Stimulated activated CD4-positive, alpha-beta T cell treated with anti-CD3 and anti-CD28 coated beads, TNF-alpha, amount 100 ng/mL, for 4 hours (primary cell): Measurements from ENCODE around the gene AOX1.
"Not testable (repeated sequence)": the region's sequence is repeated elsewhere in the genome, so short reads cannot be mapped to it uniquely, and the experiment has no call there.

Source experiments
- DNase-seq, 3 experiments: peaks; one replicate each; pipeline ENCODE4 v3.0.0-alpha.2; 2020; ENCODE audit warnings: low read depth in 3 of 3

The AOX1 gene

DNA sequence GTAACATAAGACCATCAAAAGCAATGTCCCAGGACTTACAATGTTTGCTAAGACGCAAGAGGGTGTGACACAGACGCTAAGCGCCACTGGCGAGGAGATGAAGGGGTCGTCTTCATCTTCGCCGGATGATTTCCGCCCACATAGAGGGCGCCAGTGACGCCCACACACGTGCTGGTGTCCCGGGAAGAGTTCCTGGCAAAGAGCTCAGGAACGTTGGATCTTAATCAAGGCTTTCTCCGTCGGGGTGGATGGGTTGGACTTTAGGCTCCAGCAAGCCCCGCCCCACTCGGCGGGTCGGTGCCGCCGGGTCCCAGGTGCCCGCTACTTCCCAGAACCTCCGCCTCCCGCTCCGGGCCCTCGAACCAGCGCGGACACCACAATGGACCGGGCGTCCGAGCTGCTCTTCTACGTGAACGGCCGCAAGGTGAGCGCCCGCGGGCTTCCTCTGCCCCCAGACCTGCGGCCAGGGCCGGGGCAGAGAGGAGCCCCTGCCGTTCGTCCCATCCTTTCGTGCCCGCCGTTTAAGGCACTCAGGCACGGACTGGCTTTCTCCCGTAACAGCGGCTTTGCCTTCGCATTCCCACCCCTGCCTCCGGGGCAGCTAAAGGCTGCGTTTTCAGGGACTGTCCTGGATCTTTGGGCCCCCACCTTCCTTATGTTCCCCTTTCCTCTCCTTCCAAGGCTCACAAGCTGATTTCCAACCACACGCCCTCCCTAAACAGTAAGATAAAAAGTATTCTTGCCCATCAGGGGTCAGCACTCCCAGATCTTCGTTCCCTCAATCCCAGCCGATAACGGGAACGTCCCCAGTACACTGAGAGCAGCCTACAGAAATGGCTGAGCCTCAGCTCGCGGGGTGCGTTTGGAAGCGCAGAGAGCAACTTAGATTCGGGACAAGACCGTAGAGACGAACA lies at the start of gene AOX1:
TSS of gene AOX1 (plus strand) at position 285 of the 914 bp plus-strand sequence. CDS start at position 380, 95 bp downstream.
- DNase-seq, result no peak

DNA sequence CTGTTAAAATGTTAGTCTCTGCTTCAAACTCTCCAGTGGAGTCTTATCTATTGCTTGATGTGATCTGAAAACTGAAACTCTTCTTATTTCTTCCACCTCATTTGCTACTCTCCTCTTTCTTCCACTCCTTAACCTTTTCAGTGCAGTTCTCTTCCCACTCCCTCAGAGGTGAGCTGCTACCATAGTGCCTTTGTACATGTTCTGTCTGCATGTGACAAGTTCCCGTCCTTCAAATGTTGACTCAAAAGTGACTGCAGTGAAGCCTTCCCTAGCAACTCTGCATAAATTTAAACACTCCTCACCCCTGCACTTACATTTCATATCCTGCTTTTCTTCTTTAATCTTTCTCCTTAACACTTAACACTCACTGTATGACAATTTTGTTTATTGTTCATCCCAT lies 47.7 kb upstream of the AOX1 start:
- no peak for DNase-seq

DNA sequence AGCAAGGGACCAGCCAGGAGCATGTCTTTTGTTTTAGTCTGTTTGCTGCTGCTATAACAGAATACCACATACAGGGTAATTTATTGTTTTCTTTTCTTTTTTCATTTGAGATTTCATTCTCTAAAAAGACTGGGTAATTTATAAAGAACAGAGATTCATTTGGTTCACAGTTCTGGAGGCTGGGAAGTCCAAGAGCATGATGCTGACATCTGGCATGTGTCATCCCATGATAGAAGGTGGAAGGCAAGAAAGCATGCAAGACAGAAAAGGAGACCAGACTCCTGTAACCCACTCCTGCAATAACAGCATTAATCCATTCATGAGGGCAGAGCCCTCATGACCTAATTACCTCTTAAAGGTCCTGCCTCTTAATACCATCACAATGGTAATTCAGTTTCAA lies 45.0 kb upstream of the AOX1 start:
- no peak for DNase-seq

DNA sequence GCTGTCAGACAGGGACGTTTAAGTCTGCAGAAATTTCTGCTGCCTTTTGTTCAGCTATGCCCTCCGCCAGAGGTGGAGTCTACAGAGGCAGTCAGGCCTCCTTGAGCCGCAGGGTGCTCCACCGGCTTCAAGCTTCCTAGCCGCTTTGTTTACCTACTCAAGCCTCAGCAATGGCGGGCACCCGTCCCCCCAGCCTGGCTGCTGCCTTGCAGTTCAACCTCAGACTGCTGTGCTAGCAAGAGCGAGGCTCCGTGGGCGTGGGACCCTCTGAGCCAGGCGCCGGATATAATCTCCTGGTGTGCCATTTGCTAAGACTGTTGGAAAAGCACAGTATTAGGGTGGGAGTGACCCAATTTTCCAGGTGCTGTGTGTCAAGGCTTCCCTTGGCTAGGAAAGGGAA lies 19.2 kb upstream of the AOX1 start:
- not testable (repeated sequence) for DNase-seq

DNA sequence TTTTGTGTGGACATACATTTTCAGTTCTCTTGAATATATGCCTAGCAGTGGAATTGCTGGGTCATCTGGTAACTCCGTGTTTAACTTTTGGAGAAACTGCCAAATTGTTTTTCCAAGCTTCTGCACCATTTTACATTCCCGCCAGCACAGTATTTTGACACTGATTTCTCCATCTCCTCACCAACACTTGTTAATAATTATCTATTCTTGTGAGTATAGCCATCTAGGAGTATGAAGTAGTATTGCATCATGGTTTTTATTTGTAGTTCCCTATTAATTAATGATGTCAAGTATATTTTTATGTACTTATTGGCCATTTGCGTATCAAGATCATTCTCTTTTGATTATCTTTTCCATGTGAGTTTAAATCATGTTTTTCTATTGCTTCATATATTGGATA lies 17.9 kb upstream of the AOX1 start:
- DNase-seq, result no peak

DNA sequence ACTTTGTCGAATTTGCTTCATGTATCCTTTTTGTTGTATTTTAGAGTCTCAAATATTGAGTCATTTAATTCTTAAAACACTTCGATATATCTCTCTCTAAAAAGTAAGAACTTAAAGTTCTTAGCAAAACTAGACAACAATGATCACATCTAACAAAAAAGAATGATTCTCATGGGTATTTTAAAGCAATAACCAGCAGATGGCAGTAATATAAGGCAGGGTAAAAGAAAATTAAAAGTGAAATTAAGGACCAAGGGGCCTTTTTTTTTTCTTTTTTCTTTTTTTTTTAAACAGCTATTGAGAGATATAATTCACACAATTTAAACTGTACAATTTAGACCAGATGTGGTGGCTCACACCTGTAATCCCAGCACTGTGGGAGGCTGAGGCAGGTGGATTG lies 9.9 kb upstream of the AOX1 start:
- DNase-seq, result no peak

DNA sequence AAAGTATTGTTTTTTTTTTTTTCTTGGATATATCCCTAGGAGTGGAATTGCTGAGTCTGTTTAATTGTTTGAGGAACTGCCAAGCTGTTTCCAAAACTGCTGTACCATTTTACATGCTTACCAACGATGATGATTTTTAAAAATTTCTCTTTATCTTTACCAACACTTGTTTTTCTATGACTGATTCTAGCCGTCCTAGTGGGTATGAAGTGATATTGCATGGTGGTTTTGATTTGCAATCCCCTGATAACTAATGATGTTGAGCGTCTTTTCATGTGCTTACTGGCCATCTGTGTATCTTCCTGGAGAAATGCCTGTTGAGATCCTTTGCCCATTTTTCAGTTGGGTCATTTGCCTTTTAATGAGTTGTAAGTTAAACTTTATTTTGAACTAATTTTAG lies 8.8 kb upstream of the AOX1 start:
- no peak for DNase-seq

DNA sequence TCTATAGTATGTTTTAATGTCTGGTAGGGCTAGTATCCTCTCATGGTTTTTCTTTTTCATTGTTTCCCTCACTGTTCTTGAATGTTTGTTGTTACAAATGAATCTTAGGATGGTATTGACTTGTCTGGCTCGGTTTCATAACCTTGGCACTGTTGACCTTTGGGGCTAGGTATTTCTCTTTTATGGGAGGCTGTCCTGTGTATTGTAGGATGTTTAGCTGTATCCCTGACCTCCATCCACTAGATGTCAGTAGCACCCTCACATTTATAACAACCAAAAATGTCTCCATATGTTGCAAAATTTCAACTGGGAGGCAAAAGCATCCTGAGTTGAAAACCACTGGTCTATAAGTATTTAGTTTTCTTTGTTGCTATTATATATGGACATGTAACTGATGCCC lies 7.0 kb upstream of the AOX1 start:
- DNase-seq, result no peak

DNA sequence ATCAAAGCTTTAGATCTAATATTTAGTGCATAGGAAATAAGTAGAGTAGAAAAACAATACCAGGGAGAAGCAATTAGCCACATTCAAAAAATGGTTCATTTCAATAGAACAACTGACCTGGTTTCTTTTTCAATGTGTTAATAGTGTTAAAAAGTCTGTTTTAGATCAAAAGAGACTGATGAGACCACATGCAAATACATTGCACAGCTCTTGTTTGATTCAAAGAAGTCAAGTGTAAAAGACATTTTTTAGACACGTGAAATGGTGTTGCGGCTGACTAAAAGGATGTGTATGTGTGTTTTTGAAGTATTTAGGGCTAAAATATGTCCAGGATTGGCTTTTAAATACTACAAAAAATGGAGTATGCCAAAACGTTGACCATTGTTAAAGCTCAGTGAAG lies 1.2 kb upstream of the AOX1 start:
- DNase-seq, result no peak

DNA sequence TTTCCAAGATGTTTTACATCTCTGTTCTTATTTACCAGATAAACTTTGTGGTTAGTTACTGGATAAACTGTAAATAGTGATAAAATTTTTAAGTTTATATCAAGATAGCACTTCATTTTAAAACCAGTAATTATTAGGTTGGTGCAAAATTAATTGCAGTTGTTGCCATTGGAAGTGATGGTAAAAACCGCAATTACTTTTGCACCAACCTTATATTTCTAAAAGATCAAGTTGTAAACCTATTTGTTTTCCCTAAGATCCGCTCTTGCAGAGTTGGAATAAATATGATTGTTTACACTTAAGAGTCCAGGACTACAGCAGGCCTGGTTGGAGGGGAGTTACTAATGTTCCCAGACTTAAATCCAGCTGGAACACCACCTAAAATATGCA lies 479 bp upstream of the AOX1 start:
- DNase-seq, result no peak

DNA sequence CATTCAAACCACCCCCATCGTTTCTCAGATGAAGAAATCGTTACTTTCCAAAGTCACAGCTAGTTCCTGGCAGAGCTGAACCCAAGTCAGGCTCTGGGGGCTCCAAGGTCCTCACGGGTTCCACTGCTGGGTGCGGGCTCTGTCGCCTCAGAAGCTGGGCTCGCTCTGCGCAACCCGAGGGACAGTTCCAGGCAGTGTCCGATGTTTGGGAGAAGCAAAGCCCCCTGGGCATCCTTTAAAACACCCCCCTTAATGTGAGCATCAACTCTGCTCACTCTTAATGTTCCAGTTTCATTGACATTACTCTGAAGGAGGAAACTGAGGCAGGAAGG lies 796 bp downstream of the AOX1 start:
- no peak for DNase-seq

DNA sequence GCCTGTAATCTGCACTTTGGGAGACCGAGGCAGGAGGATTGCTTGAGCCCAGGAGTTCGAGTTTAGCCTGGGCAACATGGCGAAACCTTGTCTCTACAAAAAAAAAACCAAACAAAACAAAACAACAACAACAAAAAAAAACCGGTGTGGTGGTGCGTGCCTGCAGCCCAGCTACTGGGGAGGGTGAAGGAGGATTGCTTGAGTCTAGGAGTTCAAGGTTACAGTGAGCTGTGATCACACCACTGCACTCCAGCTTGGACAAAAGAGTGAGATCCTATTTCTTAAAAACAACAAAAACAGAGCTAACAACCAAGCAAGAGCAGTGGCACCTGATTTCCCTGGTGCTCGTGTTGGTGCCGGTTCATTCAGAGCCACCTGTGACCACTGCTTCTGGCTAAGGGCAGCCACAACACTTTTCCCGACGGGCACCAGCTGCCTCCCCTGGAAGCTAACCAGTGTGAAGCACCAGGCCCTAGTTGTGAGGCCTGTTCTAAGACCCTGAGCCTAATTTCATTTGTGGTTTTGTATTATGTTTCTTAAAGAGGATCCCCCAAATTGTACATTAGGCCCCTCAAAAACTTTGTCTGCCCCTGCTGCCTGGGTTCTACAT lies 1.3 kb downstream of the AOX1 start:
- no peak for DNase-seq

DNA sequence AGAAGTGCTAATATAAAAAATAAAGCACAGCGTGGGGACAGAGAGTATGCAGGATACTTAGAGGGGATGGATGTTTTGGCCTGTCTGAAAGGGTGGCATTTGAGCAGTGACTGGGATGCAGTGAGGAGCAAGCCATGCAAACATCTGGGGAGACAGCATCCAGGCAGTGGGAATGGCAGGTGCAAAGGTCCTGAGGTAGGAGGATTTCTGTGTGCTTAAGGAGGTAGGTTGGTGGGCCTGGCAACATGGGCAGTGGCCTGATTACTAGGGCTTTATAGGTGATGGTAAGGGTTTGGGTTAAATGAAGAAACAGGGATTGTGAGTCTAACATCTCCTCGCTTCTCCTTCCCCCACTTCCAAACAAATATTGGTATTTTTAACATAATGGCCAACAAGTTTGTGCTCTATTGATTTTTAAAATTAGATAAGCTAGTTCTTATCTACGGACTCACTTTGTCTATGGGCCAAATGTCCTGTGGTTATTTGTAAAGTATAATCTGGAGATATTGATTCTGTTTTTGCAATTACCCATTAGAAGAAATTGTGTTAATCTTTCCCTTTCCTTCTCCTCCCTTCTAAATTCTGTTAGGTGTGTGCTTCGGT lies 2.4 kb downstream of the AOX1 start:
- DNase-seq, result no peak

DNA sequence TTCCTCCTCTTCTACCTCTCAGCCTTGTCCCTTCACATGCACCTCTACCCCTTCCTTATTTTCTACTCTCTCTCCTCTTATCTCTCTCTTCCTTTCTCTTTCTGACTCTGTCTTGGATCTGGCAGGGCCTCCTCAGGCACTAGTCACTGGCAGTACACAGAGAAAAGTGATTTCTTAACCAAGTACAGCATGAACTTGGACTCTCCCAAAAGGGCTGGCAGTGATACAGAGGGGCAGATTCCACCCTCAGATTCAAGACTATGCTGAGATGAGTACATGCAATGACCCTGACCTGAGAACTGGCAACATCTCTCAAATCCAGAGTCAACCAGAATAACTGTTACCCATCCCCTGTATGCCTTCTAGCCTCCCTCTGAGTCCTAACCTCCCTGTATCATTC lies 4.3 kb downstream of the AOX1 start:
- no peak for DNase-seq

DNA sequence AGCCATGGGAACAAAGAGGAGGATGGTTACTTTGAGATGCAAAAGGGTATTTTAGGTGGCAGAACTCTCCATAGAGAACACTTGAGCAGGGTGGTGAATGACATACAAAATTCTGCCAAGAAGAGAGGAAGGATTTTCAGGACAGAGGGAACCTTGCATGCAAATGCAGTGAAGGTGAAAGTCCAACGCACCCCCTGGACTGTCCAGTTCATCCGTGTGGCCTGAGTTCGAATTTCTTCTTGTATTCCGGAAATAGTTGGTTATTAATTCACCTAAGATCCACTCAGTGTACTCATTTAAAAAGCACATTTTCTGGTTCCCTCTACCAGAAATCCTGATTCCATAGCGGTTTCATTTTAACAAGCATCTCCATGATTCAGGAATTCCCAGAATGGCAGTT lies 5.5 kb downstream of the AOX1 start:
- DNase-seq, result no peak

DNA sequence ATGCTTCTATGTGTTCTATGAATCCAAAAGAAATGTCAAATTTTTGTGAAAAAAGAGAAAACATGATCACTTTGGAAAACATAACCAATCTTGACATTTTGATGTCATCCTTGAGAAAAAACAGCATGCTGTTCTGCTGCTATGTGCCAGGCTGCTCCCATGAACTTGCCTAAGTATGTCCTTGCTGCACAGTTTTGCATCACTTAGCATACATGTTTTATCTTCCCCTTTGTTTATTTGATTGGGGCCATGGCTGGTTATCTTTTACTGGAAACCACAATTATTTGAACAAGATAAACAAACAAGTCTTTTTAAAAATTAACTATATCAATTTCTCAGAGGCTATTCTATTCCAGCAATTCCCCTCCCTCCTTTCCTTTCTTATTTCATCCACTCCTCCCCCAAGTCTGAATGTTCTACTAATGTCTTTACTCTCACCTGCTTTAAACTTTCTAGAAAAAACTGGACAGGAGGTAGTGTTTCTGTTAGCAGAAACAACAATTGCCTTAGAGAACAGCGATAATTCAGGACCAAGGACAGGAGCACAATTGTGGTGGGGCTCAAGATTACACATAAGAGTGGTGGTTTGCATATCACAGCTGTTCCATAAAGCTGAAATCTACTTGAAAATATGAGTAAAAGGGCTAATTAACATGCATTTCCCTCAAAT lies 6.7 kb downstream of the AOX1 start:
- no peak for DNase-seq

DNA sequence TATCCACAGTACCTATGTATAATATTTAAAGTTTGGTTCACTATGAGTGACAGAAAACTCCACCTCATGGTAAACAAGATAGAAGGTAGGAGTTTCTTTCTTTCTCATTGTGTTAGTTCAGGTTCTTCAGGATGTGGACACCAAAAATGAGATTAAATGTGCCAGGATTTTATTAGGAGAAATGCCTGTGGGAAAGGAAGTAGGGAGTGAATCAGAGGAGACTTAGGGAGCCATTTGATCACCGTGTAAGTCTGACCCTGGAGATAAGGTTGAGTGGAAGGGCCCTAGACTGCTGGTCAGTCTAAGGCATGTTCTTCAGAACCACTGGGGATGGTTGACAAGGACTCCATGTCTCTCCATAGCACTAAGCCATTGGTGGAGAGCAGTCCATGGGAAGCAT lies 8.1 kb downstream of the AOX1 start:
- no peak for DNase-seq

DNA sequence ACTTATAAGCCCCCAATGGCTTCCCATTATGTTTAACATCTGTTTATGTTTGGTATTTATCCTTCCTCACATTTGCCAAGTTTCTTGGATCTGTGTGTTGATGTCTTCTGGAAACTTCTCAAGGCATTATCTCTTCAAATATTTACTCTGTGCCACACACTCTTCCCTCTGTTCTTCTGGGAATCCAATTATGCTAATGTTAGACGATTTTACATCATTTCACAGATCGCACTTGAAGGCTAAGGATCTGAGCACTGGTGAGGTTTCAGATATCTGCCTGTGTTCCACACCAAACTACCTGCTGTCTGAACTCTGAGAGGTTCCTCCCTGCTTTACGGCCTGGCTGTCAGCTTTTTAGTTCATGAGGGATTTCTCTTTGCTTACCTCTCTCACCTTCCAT lies 10.1 kb downstream of the AOX1 start:
- DNase-seq, result no peak

DNA sequence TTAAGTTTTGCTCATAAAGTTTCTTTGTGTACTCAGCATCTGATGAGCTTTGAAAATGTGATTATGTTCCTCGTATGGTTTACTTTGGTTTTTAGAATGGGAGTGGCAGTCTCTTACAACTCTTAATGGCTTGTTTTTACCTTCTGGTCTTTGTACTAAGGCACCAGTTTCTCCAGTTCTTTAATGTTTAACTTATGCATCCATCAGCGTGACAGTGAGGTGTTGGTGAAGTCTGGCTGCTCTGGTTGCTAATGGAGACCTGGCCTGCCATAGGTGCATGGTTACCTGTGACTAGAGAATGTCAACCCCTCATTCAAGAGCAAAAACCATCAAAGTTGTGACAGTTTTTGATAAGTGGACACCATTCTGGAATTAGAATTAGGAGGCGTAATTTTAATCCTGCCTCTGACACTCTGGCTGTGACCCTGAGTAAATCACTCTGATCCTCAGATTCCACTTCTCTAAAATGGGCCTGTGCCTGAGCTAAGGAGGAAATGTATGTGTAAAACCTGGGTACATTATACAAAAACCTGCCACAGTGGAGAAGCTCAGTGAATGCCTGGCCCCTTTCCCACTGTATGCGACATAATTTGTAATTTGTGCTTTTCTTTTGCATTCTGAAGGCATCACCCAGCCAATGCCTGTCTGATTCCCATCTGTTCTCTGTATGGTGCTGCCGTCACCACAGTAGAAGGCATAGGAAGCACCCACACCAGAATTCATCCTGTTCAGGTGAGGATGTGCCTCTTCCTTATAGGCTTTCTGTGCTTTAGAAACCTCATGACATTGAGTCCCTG lies 11.2 kb downstream of the AOX1 start:
- no peak for DNase-seq

DNA sequence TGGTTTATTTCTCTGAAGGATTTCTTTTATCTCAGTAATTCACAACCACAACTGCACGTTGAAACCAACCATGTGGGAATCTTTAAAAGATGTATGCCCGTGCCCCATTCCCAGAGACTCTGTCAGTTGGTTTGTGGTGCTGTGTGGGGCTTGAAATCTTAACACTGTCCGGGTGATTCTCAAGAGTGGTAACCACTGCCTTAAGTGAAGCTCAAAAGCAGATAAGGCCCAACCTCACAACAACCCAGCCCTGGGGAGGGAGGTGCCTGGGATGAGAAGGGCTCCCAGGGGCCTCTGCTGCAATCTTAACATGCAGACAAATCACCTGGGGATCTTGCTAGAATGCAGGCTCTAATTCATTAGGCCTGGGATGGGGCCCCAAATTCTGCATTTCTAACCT lies 13.4 kb downstream of the AOX1 start:
- DNase-seq, result no peak

DNA sequence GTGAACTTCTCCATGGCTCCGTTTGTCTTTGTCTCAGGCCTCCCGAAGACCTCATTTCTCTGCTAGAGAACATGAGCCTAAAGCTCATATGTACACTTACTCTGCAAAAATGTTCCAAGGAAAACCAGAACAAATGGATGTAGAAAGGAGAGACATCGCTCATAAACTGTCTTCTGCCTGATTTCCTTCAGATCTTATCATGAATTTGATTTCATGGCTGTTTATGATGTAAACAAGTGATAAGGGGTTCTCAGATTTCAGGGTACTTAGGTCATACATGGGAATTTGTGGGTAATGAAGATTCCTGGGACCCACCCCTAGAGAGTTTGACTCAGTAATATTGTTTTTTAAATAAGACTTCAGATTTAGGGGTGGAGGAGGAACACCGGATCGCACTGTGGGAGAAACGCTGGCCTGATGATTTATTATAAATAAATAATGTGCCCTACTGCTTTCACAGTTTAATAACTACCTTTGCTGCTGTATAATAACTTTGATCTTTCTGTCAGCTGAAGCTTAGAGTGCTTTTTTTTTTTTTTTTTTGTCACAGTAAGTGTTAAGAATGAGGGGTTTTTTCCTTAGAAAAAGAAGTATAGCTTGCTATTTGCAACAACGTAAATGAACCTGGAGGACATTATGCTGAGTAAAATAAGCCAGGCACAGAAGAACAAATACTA lies 14.9 kb downstream of the AOX1 start:
- DNase-seq, result no peak
